ENCODE data around the gene MEIS2.

DNA sequence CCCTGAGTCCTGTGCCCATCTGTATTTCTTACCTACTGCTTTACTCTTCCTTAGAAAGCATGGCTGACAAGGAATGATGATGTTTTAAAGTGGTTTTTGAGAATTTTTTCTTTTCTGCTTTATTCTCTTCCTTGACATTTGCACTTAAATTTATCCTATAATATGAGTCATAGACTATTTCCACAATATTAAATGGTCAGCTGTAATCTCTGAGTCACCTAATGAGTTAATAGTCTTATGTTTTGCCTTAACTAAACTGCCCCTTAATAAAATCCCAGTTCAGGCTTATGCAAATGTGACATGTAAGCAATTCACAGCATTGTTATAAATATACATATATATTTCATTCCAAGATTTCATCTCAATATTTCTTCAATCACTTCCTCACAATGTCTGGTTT, 23.8 kb downstream of the MEIS2 start:
- TF ChIP-seq, protein P1, sequence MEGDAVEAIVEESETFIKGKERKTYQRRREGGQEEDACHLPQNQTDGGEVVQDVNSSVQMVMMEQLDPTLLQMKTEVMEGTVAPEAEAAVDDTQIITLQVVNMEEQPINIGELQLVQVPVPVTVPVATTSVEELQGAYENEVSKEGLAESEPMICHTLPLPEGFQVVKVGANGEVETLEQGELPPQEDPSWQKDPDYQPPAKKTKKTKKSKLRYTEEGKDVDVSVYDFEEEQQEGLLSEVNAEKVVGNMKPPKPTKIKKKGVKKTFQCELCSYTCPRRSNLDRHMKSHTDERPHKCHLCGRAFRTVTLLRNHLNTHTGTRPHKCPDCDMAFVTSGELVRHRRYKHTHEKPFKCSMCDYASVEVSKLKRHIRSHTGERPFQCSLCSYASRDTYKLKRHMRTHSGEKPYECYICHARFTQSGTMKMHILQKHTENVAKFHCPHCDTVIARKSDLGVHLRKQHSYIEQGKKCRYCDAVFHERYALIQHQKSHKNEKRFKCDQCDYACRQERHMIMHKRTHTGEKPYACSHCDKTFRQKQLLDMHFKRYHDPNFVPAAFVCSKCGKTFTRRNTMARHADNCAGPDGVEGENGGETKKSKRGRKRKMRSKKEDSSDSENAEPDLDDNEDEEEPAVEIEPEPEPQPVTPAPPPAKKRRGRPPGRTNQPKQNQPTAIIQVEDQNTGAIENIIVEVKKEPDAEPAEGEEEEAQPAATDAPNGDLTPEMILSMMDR (conservative IDR thresholded peaks at IDR 0.05; ENCODE audit: low read depth, low read length), result no peak
- no peak for TF ChIP-seq EZH2 (IDR thresholded peaks at IDR 0.05; ENCODE audit: borderline replicate concordance, low read depth, low read length, poor library complexity, severe bottlenecking)

Measured in A673 (cell line).